ENCODE data around the gene AGBL4.
"Not testable (repeated sequence)": the region's sequence is repeated elsewhere in the genome, so short reads cannot be mapped to it uniquely, and the experiment has no call there.

Gene AGBL4

DNA sequence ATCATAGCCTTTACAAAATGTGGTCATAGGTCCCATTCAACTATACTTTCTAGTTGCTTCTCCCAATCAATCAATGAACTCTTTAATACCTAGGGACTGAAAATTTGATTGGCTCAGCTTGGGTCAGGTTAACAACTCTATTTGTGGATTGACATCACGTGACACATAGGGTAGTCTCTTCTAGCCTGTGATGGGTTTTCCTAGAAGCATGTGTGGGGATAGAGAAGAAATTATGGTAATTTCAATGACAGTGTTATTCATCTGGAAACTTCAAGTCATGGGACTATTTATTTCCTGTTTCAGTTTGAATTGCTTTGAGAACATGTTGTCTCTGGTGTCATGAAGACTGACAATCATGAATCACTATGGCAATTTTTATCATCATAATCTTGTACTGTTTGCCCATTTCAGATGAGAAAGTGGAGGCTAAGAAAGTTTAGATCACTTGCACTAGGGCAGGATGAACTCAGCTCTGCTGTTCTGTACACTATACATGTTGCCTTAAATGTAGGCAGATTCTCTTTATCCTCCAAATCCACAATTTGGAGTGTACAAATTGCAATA lies 717.2 kb downstream of the AGBL4 start:
- no peak for DNase-seq (ENCODE audit: low read depth in 2 of 2)

DNA sequence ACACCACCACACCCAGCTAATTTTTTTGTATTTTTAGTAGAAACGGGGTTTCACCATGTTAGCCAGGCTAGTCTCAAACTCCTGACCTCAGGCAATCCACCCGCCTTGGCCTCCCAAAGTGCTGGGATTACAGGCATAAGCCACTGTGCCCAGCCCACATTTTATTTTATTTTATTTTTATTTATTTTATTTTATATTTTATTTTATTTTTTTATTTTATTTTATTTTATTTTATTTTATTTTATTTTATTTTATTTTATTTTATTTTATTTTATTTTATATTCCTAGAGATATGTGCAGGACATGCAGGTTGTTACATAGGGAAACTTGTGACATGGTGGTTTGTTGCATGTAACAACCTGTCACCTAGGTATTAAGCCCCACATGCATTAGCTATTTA lies 721.4 kb downstream of the AGBL4 start:
- not testable (repeated sequence) for DNase-seq (ENCODE audit: low read depth in 2 of 2)

DNA sequence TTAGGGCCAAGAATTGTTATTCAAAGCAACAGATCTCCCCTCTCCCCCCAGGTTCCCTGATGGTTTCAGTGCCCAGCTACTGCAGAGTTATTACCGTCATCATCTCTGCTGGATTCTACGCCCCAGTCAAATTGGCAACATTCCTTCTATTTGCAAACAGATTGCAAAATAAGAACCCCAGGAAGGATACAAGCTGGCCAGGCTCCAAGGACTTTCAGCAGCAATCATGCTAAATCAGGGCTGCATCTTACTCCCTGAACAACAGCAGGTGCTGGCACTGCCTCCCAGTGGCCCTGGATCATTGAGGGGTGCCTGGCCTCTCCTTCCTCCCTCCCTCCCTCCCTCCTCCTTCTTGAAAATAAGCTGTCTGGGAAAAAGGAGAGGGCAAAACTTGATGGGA lies 725.5 kb downstream of the AGBL4 start:
- no peak for DNase-seq (ENCODE audit: low read depth in 2 of 2)

DNA sequence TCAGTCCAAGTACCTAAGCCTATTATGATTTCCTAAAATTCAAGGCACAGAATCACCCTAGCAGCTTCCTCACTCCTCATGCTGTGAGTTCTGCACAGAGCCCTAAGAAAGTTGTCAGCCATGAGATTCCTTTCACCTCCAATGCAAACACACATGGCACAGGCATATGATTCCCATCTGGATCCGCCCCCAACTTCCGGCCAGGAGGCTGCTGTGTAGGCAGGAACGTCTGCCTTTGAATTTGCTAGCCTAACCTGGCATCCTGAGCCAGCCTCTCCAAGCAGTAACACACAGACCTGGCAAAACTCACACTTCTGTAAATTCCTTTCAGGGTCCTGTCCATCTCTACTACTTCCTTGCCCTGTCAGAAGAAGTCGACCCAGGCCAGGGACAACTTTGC lies 726.0 kb downstream of the AGBL4 start:
- no peak for DNase-seq (ENCODE audit: low read depth in 2 of 2)

DNA sequence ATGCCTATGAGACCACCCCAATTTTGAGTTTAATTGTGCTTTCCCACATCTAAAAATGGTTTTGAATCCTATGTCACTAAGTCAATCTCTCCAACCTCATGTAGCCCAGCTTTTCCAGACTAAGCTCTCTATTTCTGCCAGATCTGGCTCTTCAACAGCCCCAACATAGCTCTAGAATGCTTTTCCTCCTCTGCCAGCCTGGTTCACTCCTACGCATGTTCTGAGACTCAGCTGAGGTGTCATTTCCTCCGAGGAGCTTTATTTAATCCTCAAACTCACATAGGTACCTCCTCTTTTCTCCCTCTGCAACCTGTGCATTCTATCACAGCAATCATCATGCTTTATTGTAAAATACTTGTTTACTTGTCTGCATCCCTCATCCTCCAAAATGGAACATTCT lies 729.2 kb downstream of the AGBL4 start:
- no peak for DNase-seq (ENCODE audit: low read depth in 2 of 2)

DNA sequence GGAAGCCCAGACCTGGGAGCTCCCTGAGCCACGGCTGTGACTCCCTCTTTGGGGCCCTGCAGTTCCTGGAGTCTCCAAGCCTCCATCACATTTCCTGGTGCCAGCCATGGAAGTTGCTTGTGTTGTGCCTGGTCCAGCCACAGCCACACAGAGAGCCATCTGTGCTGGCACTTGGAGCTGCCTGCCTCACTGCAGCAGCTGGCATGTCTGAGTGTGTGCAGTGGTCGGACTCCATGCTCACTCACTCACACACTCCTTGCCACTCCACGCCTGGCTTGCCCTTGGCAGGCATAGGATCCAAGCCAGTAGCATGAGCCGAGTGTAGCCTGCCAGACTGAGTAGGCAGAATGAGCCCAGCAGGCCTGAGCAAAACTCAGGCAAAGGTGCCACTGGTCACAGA lies 730.7 kb downstream of the AGBL4 start:
- DNase-seq (ENCODE audit: low read depth in 2 of 2) = no peak

DNA sequence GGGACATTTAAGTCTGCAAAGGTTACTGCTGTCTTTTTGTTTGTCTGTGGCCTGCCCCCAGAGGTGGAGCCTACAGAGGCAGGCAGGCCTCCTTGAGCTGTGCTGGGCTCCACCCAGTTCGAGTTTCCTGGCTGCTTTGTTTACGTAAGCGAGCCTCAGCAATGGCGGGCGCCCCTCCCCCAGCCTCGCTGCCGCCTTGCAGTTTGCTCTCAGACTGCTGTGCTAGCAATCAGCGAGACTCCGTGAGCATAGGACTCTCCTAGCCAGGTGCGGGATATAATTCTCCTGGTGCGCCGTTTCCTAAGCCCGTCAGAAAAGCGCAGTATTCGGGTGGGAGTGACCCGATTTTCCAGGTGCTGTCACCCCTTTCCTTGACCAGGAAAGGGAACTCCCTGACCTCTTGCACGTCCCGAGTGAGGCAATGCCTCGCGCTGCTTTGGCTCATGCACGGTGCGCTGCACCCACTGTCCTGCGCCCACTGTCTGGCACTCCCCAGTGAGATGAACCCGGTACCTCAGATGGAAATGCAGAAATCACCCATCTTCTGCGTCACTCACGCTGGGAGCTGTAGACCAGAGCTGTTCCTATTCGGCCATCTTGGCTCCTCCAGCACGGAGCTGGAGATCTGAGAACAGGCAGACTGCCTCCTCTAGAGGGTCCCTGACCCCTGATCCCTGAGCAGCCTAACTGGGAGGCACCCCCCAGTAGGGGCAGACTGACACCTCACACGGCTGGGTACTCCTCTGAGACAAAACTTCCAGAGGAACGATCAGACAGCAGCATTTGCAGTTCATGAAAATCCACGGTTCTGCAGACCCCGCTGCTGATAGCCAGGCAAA lies 766.3 kb downstream of the AGBL4 start:
- not testable (repeated sequence) for DNase-seq (ENCODE audit: low read depth in 2 of 2)

DNA sequence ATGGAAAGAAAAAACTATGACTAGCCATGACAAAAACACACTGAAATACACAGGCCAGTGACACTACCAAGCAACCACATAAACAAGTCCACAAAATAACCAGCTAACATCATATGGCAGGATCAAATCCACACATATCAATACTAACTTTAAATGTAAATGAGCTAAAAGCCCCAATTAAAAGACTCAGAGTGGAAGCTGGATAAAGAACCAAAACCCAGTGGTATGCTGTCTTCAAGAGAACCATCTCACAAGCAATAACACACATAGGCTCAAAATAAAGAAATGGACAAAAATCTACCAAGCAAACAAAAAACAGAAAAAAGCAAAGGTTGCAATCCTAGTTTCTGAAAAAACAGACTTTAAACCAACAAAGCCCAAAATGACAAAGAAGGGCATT lies 770.8 kb downstream of the AGBL4 start:
- no peak for DNase-seq (ENCODE audit: low read depth in 2 of 2)

DNA sequence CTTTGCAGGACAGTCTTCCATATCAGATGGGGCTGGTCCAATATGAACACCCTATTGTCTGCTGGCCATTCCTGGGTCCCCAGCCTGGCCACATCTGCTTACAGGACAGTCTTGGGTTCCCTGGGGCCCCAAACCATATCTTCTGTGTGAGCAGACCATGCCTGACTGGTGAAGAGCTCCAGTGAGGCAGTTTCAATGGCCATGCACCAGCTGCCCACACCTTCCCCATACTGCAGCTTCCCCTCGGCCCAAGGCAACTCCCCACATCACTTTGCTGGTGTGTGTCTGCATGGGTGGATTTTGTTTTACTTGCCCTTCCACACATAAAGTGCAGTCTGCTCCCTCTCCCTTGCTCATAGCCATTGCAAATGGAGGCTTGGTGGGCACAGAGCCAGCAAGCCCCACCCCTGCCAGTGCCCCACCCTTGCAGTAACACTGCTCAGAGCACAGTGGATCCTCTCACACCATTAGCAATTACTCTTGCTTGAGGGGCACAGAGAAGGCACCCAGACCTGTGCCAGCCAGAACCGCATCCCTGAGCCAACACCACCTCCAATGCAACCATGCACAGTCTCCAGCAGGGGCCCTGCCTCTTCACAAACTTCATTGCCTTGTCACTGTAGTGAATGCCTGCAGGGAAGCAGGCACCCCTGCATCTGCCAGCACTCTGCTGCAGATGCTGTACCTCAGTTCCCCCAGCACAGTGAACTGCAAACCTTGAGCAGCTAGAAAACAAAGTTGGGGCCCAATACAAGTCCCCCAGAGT lies 772.6 kb downstream of the AGBL4 start:
- no peak for DNase-seq (ENCODE audit: low read depth in 2 of 2)

DNA sequence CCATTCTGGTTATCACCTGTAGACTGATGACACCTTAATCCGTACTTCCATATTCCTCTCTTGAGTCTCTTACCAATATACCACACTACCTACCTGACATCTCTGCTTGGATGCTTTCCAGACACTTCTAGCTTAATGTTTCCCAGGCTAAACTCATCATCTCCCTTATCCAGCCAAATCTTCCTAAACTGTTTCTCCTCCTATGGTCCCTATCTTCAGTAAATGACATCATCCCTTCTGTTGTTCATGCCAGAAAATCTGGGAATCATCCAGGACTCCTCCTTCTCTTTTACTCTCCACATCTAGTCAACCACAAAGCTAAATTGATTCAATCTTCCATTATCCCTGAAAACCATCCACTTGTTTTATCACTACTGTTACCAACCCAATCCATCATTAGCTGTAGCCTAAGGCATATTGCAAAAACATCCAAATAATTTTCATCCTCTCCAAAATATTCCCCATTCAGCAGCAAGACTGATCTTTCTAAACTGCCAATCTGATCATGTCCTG lies 783.0 kb downstream of the AGBL4 start:
- DNase-seq (ENCODE audit: low read depth in 2 of 2) = no peak

DNA sequence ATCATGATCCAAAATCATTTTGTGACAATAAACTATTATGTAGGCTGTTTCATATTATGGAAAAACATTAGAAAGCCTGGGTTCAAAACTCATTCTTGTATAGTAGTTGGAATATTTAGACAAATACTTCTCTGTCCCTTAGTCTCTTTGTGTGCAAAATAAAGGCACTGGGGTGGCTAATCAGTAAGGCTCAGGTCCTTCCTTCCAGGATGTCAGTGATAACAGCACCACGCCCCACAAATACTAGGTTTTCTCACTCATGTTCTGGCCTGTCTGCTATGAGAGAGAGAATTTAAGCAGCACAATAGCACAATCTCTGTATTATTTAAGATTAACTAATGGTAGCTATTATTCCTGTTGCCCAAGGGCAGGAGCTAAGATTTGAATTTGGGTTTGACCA lies 788.8 kb downstream of the AGBL4 start:
- no peak for DNase-seq (ENCODE audit: low read depth in 2 of 2)

DNA sequence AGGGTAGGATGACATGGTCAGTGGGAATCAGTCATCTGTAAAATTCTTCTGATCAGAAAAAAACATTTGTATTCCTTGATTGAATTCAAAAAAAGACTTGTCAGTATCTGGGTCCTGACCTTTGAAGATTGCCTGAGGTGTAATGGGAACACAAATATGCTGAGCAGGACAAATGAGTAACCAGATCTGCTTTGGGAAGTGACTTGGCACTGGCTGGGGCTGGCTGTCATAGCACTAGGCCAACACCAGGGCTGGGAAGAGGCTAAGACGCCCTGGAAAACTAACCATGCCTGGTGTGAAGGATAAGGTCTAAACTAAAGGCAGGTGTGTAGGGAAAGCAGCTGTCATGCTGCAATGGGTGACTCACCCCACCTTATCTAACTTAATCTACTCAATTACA lies 794.2 kb downstream of the AGBL4 start:
- DNase-seq (ENCODE audit: low read depth in 2 of 2) = no peak

DNA sequence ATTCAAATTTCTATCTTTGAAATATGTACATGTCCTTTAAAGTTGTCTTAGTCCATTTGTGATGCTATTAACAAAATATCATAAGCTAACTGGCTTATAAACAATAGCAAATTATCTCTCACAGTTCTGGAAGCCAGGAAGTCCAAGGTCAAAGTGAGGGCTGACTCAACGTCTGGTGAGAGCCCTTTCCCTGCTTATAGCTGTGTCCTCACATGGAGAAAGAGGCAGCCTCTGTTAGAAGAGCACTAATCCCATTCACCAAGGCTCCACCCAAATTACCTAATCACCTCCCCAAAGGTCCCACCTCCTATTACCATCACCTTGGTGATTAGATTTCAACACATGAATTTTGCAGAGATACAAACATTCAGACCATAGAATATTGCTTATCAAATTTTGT lies 797.0 kb downstream of the AGBL4 start:
- no peak for DNase-seq (ENCODE audit: low read depth in 2 of 2)

DNA sequence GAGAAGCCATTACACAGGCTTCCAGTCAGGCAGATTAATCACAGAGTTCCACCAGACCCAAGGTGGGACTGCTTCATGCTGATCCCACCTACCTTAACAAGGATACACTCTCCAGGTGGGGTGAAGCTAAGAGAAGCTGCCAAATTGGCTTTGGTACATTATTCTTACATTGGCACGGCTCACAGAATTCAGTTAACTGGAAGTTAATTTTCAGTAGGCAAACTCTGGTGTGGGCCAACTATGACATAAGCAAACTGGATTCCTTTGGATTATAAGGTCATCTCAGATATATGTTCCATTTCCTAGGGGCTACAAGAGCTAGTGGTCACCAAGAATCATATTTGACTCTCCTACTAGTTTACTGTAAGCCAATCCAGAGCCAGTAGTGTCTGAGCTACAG lies 798.3 kb downstream of the AGBL4 start:
- no peak for DNase-seq (ENCODE audit: low read depth in 2 of 2)

DNA sequence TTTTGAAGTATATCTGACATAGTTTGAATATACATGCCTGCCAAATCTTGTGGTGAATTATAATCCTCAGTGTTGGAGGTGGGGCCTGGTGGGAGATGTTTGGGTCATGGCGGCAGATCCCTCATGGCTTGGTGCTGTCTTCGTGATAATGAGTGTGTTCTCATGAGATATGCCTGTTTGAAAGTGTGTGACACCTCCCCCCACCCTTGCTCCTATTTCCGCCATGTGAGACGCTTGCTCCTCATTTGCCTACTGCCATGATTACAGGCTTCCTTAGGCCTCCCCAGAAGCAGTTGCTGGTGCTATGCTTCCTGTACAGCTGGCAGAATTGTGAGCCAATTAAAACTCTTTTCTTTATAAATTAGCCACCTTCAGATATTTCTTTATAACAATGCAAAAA lies 810.5 kb downstream of the AGBL4 start:
- DNase-seq (ENCODE audit: low read depth in 2 of 2) = no peak

DNA sequence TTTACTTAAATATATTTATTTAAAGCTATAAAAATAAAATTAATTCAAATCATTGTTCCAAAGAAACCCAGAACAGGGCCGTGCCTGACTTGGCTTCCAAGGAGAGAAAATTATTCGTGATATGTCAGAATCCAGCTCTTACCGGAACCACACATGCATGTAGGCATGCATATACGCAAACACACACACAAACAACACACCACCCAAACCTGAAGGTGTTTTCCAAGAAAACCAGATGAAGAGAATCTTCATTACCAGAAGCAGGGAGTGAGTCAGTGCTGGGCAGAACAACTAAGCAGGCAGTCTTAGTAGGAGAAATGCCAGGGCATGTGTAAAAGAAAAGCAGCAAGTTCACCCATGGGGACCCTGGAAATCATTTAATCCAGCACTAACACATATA lies 815.0 kb downstream of the AGBL4 start:
- DNase-seq (ENCODE audit: low read depth in 2 of 2) = no peak

DNA sequence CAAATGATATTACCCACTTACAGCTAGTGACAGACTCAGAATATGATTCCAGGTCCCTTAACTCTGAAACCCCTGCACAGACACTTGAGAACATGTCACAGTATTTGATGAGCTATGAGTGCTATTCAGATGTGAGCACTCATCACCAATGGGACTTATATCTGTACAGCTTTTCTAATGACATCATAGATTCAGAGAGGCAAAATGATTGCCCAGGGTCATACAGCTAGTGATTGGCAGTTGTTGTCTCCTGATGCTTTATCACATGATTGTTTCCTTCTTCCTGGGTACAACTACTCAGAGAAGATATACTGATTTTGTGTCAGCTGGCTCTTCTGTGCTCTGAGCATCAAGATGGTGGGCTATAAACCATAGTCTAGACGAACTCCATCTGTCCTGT lies 819.0 kb downstream of the AGBL4 start:
- no peak for DNase-seq (ENCODE audit: low read depth in 2 of 2)

DNA sequence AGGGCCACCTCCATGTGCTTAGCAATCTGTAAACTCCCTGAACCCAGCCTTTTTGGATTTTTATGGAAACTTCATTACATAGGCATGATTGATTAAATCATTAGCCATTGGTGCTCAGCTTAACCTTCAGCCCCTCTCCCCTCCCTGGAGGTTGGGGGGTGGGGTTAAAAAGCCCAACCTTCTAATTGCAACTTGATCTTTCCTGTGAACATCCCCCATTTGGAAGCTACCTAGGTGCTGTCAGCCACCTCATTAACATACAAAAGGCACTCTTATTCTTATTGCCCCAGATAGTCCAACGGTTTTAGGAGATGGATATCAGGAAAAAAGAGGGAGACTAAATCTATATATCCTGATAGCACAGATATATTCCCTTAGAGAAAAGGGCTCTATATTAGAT lies 823.0 kb downstream of the AGBL4 start:
- no peak for DNase-seq (ENCODE audit: low read depth in 2 of 2)

DNA sequence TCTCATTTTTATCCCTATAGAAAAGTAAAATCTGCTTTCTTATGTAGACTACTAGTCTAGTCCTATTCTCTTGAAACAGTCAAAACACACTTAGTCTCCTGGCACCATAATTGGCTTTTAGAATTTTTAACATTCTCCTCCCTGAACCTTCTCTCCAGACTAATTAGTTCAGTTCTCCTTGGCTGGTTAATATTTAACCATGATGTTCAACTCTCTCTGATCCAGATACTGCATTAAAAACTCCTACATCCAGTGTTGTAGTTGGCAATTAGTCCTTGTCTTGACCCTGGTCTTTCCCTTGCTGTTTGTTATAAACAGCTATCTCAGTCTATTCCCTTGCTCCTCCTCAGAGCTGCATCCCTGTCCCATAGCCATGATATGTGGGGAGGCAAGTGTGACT lies 824.2 kb downstream of the AGBL4 start:
- DNase-seq (ENCODE audit: low read depth in 2 of 2) = no peak

DNA sequence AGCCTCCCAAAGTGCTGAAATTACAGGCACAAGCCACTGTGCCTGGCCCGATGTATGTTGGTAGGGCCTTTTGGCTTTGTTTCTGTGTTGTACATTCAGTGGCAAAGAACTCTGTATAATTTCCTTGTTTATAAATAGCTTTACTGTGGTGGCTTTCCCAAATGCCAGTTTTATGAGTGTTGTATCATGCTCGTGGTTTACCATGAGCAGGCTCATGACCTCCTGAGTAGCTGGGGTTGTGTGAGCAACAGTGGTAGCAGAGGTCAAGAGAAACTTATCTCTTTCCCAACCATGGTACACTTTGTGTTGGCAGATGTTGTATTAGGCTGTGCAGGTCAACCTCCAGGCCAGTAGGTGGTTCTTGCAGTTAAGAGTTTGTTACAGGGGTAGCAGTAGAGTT lies 826.7 kb downstream of the AGBL4 start:
- no peak for DNase-seq (ENCODE audit: low read depth in 2 of 2)

DNA sequence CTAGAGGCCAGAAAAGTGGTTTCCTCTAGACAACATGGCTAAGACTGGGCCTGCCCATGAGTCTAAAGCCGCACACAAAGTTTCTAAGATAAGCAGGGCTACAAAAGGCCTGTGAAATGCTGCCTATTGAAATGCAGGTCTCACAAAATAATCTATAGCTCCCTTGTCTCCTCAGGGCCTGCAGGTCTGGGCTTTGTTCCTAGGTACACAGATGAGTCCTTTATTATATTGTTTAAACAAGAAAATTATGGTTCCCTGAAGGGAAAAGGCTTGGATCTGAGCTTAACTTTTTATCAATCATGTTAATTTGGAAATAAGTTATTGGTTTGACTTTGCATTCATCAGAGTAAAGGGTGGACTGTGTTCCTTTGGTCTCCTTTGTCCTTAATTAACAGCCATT lies 833.6 kb downstream of the AGBL4 start:
- DNase-seq (ENCODE audit: low read depth in 2 of 2) = no peak

DNA sequence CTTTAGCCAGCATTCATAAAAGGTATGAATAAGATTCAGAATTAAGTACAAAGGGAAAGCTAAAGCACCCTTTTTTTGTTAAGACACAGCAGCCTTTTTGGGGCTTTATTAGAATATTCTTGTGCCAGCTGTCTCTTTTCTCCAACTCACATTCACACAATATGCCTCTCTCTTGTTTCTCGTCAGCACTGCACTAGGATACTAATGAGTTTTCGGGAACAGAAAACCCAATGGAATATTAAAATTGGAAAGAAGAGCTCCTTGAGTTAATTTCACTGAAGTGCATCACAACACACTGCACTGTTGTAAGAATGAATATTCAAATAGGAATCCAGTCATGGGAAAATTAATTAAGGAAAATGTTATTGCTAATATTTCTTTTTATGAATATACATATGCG lies 836.7 kb downstream of the AGBL4 start:
- DNase-seq (ENCODE audit: low read depth in 2 of 2) = no peak

DNA sequence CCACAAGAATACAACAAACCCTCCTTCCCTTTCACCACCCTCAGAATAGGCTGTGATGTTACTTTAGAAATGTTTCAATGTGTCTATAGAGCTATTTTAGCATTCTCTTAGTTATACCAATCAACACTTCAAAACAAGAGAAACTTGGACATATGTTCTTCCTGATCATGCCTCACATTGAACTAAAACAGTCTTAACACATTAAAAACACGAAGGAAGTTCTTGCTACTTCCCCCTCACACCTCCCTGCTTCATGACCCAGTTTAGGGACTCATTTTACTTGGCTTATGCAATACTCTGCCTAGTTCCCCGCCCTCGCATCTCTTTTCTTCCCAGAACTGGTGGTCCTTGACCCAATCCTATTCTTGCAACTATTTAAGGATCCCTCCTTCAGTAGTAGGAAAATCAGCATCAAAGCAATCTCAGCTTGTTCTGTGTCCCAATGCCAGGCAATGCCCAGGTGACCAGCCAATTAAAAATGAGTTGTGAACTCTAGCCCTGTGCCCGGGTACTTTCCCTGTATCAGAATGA lies 838.2 kb downstream of the AGBL4 start:
- DNase-seq (ENCODE audit: low read depth in 2 of 2) = no peak
